Mesendoderm (in vitro differentiated cells): Measurements from ENCODE around the gene ANTXR1.
A peak's percentile ranks its signal among the peaks of the same experiment; 100 is the strongest.

Source experiments
- DNase-seq: peaks from one replicate; pipeline ENCODE4 v3.0.0; 2013
- H2AK5ac ChIP-seq: 2 replicates; pipeline ENCODE4 v1.6.1; 2013; ENCODE audit warnings: low read length, inconsistent platforms
- H2BK120ac ChIP-seq: 2 replicates; pipeline ENCODE4 v1.6.1; 2013; ENCODE audit warnings: low read depth, mild to moderate bottlenecking, low read length, moderate library complexity, mixed read lengths
- H2BK15ac ChIP-seq: replicated peaks from 2 replicates; pipeline ENCODE4 v1.6.1; 2013; ENCODE audit warnings: low read depth, mild to moderate bottlenecking, moderate library complexity
- H2BK5ac ChIP-seq: 2 replicates; pipeline ENCODE4 v1.6.1; 2013; ENCODE audit warnings: low read length, inconsistent platforms
- H3K18ac ChIP-seq: 2 replicates; pipeline ENCODE4 v1.6.1; 2013; ENCODE audit warnings: mild to moderate bottlenecking, low read length, mixed read lengths
- H3K23ac ChIP-seq: one replicate; pipeline ENCODE4 v1.6.1; 2013; ENCODE audit warnings: low read length
- H3K27ac ChIP-seq: 2 replicates; pipeline ENCODE4 v1.5.1; 2013; ENCODE audit warnings: low read depth, mild to moderate bottlenecking, inconsistent platforms, low read length, moderate library complexity
- H3K27me3 ChIP-seq: 2 replicates; pipeline ENCODE4 v1.6.1; 2013; ENCODE audit warnings: low read length, control low read depth, mild to moderate bottlenecking, inconsistent platforms; ENCODE audit not compliant: insufficient read depth, poor library complexity
- H3K36me3 ChIP-seq: 2 replicates; pipeline ENCODE4 v1.6.1; 2013; ENCODE audit warnings: low read length, inconsistent platforms; ENCODE audit not compliant: control insufficient read depth, insufficient read depth
- H3K4ac ChIP-seq: one replicate; pipeline ENCODE4 v1.6.1; 2013; ENCODE audit warnings: low read depth, mild to moderate bottlenecking, low read length, moderate library complexity
- H3K4me1 ChIP-seq: 2 replicates; pipeline ENCODE4 v1.6.1; 2013; ENCODE audit warnings: low read depth, low read length, inconsistent platforms; ENCODE audit not compliant: control insufficient read depth
- H3K4me2 ChIP-seq: 2 replicates; pipeline ENCODE4 v1.6.1; 2013; ENCODE audit warnings: low read length
- H3K4me3 ChIP-seq: 2 replicates; pipeline ENCODE4 v1.5.1; 2013; ENCODE audit warnings: mild to moderate bottlenecking, low read length
- H3K56ac ChIP-seq: one replicate; pipeline ENCODE4 v1.6.1; 2013; ENCODE audit warnings: low read length
- H3K79me1 ChIP-seq: 2 replicates; pipeline ENCODE4 v1.6.1; 2013; ENCODE audit warnings: low read length, inconsistent platforms
- H3K79me2 ChIP-seq: 2 replicates; pipeline ENCODE4 v1.6.1; 2013; ENCODE audit warnings: mild to moderate bottlenecking, low read length; ENCODE audit not compliant: control insufficient read depth, insufficient read depth
- H3K9ac ChIP-seq: 2 replicates; pipeline ENCODE4 v1.6.1; 2013; ENCODE audit warnings: low read length, inconsistent platforms
- H4K5ac ChIP-seq: one replicate; pipeline ENCODE4 v1.6.1; 2013; ENCODE audit warnings: low read length
- H4K8ac ChIP-seq: one replicate; pipeline ENCODE4 v1.6.1; 2013; ENCODE audit warnings: low read depth, mild to moderate bottlenecking, control low read depth, low read length, moderate library complexity
- WGBS: extraction: QIAGEN DNeasy Blood & Tissue Kit; methylation state at CpG from one replicate; pipeline ENCODE4 v1.1.7; 2013; ENCODE audit warnings: low lambda C conversion rate, missing lambda C conversion rate; ENCODE audit not compliant: insufficient coverage; ENCODE audit errors: extremely low coverage; 5-methylcytosine and 5-hydroxymethylcytosine counted together

The ANTXR1 gene

DNA sequence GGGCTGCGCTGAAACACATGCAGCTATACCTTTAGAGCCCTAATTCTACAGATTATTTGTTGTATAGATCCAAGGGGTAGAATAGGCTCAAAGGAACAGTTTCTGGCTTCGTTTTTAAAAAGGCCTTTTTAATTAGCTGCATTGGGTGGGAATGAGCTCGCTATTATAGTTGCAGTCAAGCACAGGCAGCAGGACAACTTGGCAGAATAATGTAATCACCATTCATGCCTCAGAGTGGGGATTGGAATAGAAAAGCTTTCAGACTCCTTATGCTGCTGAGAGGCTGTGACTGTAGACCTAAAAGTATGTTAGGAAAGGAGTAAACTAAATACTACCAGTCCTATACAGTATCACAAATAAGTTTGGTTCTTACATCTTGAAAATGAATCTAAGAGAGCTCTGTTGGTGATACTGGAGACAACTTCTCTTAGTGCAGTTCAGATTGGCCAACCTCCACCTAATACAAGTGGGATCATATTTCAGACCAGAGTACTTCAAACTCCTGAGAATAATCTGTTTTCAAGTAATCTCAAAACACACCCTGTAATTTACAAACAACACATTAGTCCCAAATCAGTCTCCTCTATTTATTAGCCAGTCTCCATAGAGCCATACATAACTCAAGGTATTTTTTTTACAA lies 121.4 kb downstream of the ANTXR1 start:
- H3K79me1 ChIP-seq, result no peaks in the 10 kb centered on the region
- no peak overlapping the region for H2BK15ac ChIP-seq
- no peak overlapping the region for H2BK5ac ChIP-seq
- no CpG with 5 or more reads among the region's 3 CpGs for WGBS
- H2BK120ac ChIP-seq, result no peak overlapping the region
- H3K4me2 ChIP-seq, result no peak overlapping the region
- DNase-seq, result no peak
- peaks cover 2% of the 10 kb centered on the region for H3K4me1 ChIP-seq
- H2AK5ac ChIP-seq, result no peak overlapping the region
- no peaks in the 10 kb centered on the region for H3K36me3 ChIP-seq
- H3K4ac ChIP-seq, result peak overlapping the region; percentile 59
- H4K8ac ChIP-seq, result no peak overlapping the region
- no peaks in the 10 kb centered on the region for H3K27me3 ChIP-seq
- no peak overlapping the region for H3K27ac ChIP-seq
- no peak overlapping the region for H4K5ac ChIP-seq
- H3K56ac ChIP-seq, result no peak overlapping the region
- no peak overlapping the region for H3K23ac ChIP-seq
- no peak overlapping the region for H3K4me3 ChIP-seq
- H3K9ac ChIP-seq, result no peak overlapping the region
- H3K79me2 ChIP-seq, result no peaks in the 10 kb centered on the region
- H3K18ac ChIP-seq, result peak overlapping the region; percentile 41

DNA sequence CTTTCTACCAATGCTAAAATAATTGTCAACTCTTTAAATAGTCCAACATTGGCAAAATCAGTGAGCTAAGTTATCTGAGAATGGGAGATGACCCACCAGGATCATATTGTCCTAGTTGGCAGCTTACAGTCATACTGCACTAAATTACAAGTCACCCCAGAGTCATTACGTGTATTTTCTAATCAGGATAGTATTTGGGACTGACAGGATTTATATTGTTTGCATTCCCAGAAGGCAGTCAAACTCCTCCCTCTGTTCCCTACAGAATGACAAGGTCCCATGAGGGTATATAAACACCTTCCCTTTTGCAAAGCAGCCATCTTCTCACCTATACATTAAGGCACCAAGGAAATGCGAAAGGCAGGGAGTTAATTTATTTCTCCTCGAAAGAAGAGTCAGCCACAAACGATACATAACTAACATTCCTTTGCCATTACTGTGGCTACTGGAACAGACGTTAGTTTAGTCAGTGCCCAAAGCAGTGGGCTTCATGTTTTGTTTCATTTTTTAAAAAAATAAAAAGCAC lies 125.3 kb downstream of the ANTXR1 start:
- no peak overlapping the region for H2AK5ac ChIP-seq
- no peak overlapping the region for H3K23ac ChIP-seq
- peak overlapping the region; percentile 41 for H3K18ac ChIP-seq
- no peaks in the 10 kb centered on the region for H3K36me3 ChIP-seq
- H2BK15ac ChIP-seq, result no peak overlapping the region
- no peaks in the 10 kb centered on the region for H3K27me3 ChIP-seq
- no peak overlapping the region for H3K56ac ChIP-seq
- H3K79me2 ChIP-seq, result no peaks in the 10 kb centered on the region
- H3K4me3 ChIP-seq, result no peak overlapping the region
- no peak overlapping the region for H2BK5ac ChIP-seq
- H4K8ac ChIP-seq, result no peak overlapping the region
- no peaks in the 10 kb centered on the region for H3K79me1 ChIP-seq
- peak; percentile 70 for DNase-seq
- no peak overlapping the region for H3K9ac ChIP-seq
- no peak overlapping the region for H3K4me2 ChIP-seq
- H4K5ac ChIP-seq, result no peak overlapping the region
- H3K4ac ChIP-seq, result no peak overlapping the region
- no peak overlapping the region for H2BK120ac ChIP-seq
- peak overlapping the region; percentile 4 for H3K27ac ChIP-seq
- peaks cover 2% of the 10 kb centered on the region for H3K4me1 ChIP-seq
- no CpG with 5 or more reads among the region's 5 CpGs for WGBS

DNA sequence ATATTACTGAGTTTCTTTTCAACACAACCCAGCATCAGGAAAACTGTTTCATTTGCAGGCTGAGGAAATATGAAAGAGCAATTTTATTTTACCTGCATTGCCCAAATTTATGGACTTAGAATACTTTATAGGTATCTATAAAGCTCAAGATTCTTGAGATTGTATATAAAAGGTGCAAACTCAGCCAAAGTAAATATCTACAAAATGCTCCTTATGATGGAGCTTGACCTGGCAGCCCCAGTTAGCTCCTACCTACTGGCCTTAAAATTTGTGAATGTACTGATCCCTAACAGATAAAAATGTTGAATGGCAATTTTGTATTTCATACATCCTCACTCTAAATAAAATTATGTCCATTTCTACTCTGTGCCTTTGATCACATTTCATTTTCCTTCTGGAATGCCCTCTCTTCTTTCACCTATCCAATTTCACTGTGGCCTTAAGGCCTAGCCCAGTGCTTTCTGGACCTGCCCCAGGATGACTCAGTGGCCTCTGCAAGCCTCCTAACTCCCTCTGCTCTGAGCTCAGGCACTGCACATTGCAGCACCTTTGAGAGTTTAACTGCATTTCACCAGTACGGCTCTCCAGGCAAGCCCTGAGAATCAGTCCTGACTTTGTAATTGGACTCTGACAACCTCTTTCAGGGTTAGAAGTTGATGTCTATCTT lies 125.9 kb downstream of the ANTXR1 start:
- Histone ChIP-seq H2BK15ac (no peak overlapping the region), H3K4me2 (no peak overlapping the region), H3K27ac (no peak overlapping the region), H2BK120ac (no peak overlapping the region), H3K4me1 (peaks cover 2% of the 10 kb centered on the region), H4K5ac (no peak overlapping the region), H3K79me1 (no peaks in the 10 kb centered on the region), H3K23ac (no peak overlapping the region), H3K27me3 (no peaks in the 10 kb centered on the region), H3K4ac (no peak overlapping the region), H3K4me3 (no peak overlapping the region), H4K8ac (no peak overlapping the region), H3K79me2 (no peaks in the 10 kb centered on the region), H3K9ac (no peak overlapping the region), H3K56ac (no peak overlapping the region), H2AK5ac (no peak overlapping the region), H3K18ac (no peak overlapping the region), H2BK5ac (no peak overlapping the region), H3K36me3 (no peaks in the 10 kb centered on the region)
- DNase-seq, result peak; percentile 61
- no CpG with 5 or more reads among the region's 1 CpG for WGBS

DNA sequence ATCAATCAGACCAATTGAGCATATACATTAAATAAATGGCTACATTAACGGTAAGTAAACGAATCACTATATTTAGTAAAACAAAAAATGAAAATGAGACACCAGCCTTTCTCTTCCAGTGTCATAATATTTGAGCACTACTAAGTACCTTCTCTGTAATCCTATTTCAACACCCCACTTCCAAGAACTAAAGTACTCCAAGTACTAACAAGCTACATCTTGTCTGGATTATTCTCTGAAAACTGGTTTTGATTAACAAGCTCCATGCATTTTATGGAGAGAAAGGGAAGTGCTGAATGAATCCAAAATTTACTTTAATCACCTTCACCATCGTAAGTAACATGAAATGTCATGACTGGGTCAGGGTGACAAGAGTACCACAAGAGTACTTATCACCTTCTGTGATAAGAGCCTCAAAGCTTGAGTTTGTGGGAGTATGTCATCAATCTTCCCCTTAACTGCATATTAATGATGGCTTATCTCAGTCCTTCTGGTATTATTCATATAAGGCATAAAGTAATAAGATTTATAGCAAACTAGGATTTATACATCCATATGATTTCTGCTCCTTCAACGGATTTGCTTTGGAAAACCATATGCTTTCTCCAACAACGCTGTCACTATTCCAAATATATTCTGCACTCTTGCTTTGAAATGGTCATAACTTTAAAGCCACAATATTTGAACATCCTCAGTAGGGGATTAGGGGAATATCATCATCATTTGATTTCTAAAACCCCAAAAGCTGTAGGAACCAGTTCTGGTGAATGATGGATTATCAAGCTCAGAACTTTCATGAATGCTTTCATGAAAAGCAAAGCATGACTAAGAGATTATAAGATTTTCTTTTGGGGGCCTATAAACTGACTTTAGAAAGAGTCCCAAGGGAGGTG lies 127.0 kb downstream of the ANTXR1 start:
- H3K4me3 ChIP-seq, result no peak overlapping the region
- DNase-seq, result no peak
- H3K79me2 ChIP-seq, result no peaks in the 10 kb centered on the region
- H4K5ac ChIP-seq, result no peak overlapping the region
- no peak overlapping the region for H3K56ac ChIP-seq
- no peak overlapping the region for H3K18ac ChIP-seq
- no peak overlapping the region for H3K4me2 ChIP-seq
- H3K27me3 ChIP-seq, result no peaks in the 10 kb centered on the region
- no CpG with 5 or more reads among the region's 5 CpGs for WGBS
- H4K8ac ChIP-seq, result no peak overlapping the region
- H3K9ac ChIP-seq, result no peak overlapping the region
- H2BK5ac ChIP-seq, result no peak overlapping the region
- H3K79me1 ChIP-seq, result no peaks in the 10 kb centered on the region
- no peak overlapping the region for H3K23ac ChIP-seq
- H2BK120ac ChIP-seq, result no peak overlapping the region
- no peak overlapping the region for H2BK15ac ChIP-seq
- no peaks in the 10 kb centered on the region for H3K36me3 ChIP-seq
- H2AK5ac ChIP-seq, result no peak overlapping the region
- H3K4me1 ChIP-seq, result peaks cover 2% of the 10 kb centered on the region
- no peak overlapping the region for H3K27ac ChIP-seq
- H3K4ac ChIP-seq, result no peak overlapping the region

DNA sequence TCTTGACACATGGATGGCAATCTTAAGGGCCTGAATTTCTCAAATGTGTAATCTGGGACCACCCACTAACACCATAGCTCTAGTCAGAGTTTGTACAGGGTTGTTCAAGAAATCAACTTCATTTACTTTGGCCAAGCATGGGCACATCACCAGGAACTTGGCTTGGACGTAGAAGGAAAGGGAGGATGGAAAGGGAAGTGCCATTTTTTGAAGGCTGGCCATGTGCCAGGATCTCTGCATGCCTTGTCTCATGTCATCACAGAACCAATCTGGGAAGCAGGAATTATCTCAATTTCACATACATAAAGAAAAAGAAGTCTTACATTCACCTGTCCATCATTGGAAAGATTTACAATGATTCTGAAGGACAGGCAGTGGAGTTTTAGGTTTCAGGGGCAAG lies 128.1 kb downstream of the ANTXR1 start:
- Histone ChIP-seq H2BK120ac (no peak overlapping the region), H4K8ac (no peak overlapping the region)
- no peak for DNase-seq

More for the DNA sequence above, 128.1 kb downstream of the ANTXR1 start:
- Histone ChIP-seq H2BK15ac (no peak overlapping the region), H3K9ac (no peak overlapping the region), H3K4me2 (no peak overlapping the region), H3K79me1 (no peaks in the 10 kb centered on the region), H3K4me3 (no peak overlapping the region), H3K36me3 (no peaks in the 10 kb centered on the region), H3K27me3 (no peaks in the 10 kb centered on the region), H3K23ac (no peak overlapping the region), H3K4ac (no peak overlapping the region), H2BK5ac (no peak overlapping the region), H3K27ac (no peak overlapping the region), H3K4me1 (peaks cover 2% of the 10 kb centered on the region), H2AK5ac (no peak overlapping the region), H4K5ac (no peak overlapping the region), H3K56ac (no peak overlapping the region), H3K79me2 (no peaks in the 10 kb centered on the region), H3K18ac (no peak overlapping the region)
- WGBS, result no CpG with 5 or more reads among the region's 1 CpG
